ENCODE results near the gene HYDIN.

DNA sequence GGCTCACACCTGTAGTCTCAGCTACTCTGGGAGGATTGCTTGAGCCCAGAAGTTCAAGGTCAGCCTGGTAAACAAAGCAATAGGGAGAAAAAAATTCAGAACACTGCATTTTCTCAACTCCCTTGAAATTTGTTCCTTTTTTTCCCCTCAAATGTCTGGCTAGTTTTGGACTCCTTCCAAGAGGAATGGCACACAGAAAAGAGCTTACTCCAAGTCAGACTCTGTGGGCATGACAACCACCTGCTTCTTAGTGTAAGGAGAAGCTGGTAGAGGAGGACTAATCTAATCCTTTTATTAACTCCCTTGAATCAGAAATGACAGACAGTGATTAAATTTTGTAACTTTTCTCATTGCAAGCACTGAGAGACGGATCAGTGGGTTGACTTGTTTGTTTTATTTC, 27.9 kb upstream of the HYDIN start:
- TF ChIP-seq GABPA (IDR thresholded peaks at IDR 0.05 in 1 of 2, conservative IDR thresholded peaks at IDR 0.05 in 1 of 2) (no peak), TAF1 (conservative IDR thresholded peaks at IDR 0.05) (no peak), JUND (IDR thresholded peaks at IDR 0.05) (no peak), HNF4G (IDR thresholded peaks at IDR 0.05) (no peak)
- TF ChIP-seq, protein P1, sequence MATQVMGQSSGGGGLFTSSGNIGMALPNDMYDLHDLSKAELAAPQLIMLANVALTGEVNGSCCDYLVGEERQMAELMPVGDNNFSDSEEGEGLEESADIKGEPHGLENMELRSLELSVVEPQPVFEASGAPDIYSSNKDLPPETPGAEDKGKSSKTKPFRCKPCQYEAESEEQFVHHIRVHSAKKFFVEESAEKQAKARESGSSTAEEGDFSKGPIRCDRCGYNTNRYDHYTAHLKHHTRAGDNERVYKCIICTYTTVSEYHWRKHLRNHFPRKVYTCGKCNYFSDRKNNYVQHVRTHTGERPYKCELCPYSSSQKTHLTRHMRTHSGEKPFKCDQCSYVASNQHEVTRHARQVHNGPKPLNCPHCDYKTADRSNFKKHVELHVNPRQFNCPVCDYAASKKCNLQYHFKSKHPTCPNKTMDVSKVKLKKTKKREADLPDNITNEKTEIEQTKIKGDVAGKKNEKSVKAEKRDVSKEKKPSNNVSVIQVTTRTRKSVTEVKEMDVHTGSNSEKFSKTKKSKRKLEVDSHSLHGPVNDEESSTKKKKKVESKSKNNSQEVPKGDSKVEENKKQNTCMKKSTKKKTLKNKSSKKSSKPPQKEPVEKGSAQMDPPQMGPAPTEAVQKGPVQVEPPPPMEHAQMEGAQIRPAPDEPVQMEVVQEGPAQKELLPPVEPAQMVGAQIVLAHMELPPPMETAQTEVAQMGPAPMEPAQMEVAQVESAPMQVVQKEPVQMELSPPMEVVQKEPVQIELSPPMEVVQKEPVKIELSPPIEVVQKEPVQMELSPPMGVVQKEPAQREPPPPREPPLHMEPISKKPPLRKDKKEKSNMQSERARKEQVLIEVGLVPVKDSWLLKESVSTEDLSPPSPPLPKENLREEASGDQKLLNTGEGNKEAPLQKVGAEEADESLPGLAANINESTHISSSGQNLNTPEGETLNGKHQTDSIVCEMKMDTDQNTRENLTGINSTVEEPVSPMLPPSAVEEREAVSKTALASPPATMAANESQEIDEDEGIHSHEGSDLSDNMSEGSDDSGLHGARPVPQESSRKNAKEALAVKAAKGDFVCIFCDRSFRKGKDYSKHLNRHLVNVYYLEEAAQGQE (IDR thresholded peaks at IDR 0.05), result no peak
- TF ChIP-seq, protein P2, sequence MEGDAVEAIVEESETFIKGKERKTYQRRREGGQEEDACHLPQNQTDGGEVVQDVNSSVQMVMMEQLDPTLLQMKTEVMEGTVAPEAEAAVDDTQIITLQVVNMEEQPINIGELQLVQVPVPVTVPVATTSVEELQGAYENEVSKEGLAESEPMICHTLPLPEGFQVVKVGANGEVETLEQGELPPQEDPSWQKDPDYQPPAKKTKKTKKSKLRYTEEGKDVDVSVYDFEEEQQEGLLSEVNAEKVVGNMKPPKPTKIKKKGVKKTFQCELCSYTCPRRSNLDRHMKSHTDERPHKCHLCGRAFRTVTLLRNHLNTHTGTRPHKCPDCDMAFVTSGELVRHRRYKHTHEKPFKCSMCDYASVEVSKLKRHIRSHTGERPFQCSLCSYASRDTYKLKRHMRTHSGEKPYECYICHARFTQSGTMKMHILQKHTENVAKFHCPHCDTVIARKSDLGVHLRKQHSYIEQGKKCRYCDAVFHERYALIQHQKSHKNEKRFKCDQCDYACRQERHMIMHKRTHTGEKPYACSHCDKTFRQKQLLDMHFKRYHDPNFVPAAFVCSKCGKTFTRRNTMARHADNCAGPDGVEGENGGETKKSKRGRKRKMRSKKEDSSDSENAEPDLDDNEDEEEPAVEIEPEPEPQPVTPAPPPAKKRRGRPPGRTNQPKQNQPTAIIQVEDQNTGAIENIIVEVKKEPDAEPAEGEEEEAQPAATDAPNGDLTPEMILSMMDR (IDR thresholded peaks at IDR 0.05; ENCODE audit: low read depth, low read length, missing input control), result no peak
- TF ChIP-seq, protein P3, sequence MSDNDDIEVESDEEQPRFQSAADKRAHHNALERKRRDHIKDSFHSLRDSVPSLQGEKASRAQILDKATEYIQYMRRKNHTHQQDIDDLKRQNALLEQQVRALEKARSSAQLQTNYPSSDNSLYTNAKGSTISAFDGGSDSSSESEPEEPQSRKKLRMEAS (IDR thresholded peaks at IDR 0.05), result no peak

All from liver (tissue), 3 donors.